ENCODE data around the gene GANC.

Gene GANC

DNA sequence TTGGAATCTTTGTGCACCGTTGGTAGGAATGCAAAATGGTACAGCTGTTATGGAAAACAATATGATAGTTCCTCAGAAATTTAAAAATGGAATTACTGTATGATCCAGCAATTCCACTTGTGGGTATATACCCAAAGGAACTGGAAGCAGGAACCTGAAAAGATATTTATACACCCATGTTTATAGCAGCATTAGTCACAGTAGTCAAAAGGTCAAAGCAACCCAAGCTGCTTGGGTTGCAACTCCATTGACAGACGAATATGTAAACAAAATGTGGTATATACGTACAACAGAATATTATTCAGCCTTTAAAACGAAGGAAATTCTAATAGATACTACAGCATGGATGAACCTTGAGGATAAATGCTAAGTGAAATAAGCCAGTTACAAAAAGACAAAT is 51.3 kb downstream of the GANC start:
- no peaks in the 10 kb centered on the region for H3K9me3 ChIP-seq (ENCODE audit: insufficient read depth, low read length, severe bottlenecking)
- H4K20me1 ChIP-seq (ENCODE audit: insufficient read depth, low read length) = no peaks in the 10 kb centered on the region
- H3K36me3 ChIP-seq (ENCODE audit: insufficient read depth, low read length) = no peaks in the 10 kb centered on the region
- no peaks in the 10 kb centered on the region for H3K27me3 ChIP-seq (ENCODE audit: insufficient read depth, low read length, poor library complexity)
- no peak overlapping the region for H3K27ac ChIP-seq (ENCODE audit: low read length)
- H3K4me1 ChIP-seq (ENCODE audit: insufficient read depth, low read length) = no peaks in the 10 kb centered on the region
- no peaks in the 10 kb centered on the region for H3K79me2 ChIP-seq (ENCODE audit: insufficient read depth, low read length)
- no peak overlapping the region for H2AFZ ChIP-seq (ENCODE audit: low read depth, low read length)
- no peak for ATAC-seq (ENCODE audit: insufficient read depth, low read depth)
- DNase-seq = no peak
- no peak overlapping the region for H3K4me2 ChIP-seq (ENCODE audit: insufficient read depth, low read length)
- no peak overlapping the region for H3K9ac ChIP-seq (ENCODE audit: low read depth, low read length)
- no peak overlapping the region for H3K4me3 ChIP-seq (ENCODE audit: low read depth in 1 of 2, low read length in 2 of 2)
- TF ChIP-seq, protein P1, sequence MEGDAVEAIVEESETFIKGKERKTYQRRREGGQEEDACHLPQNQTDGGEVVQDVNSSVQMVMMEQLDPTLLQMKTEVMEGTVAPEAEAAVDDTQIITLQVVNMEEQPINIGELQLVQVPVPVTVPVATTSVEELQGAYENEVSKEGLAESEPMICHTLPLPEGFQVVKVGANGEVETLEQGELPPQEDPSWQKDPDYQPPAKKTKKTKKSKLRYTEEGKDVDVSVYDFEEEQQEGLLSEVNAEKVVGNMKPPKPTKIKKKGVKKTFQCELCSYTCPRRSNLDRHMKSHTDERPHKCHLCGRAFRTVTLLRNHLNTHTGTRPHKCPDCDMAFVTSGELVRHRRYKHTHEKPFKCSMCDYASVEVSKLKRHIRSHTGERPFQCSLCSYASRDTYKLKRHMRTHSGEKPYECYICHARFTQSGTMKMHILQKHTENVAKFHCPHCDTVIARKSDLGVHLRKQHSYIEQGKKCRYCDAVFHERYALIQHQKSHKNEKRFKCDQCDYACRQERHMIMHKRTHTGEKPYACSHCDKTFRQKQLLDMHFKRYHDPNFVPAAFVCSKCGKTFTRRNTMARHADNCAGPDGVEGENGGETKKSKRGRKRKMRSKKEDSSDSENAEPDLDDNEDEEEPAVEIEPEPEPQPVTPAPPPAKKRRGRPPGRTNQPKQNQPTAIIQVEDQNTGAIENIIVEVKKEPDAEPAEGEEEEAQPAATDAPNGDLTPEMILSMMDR (IDR thresholded peaks at IDR 0.05; ENCODE audit: borderline replicate concordance, extremely low read depth, low read length, poor library complexity, severe bottlenecking) = no peak
- TF ChIP-seq EZH2 (IDR thresholded peaks at IDR 0.05; ENCODE audit: borderline replicate concordance, low read depth, low read length, severe bottlenecking) = no peak

DNA sequence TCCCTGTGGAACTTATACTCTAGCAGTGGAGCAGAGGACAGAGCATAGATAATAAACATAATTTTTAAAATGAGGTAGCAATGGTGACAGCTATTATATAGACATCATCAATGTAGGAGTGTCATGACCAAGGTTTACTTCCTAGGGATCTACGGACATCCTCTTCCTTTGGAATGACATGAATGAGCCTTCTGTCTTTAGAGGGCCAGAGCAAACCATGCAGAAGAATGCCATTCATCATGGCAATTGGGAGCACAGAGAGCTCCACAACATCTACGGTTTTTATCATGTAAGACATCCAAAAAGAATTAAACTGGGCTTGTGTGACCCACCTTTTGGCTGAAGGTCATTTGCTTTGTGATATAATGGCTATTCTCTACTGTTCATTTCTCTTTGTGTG is 56.2 kb downstream of the GANC start:
- no peak for TF ChIP-seq EZH2 (IDR thresholded peaks at IDR 0.05; ENCODE audit: borderline replicate concordance, low read depth, low read length, severe bottlenecking)
- TF ChIP-seq, protein P1 (IDR thresholded peaks at IDR 0.05; ENCODE audit: borderline replicate concordance, extremely low read depth, low read length, poor library complexity, severe bottlenecking) = no peak
- H3K4me2 ChIP-seq (ENCODE audit: insufficient read depth, low read length) = no peak overlapping the region
- H4K20me1 ChIP-seq (ENCODE audit: insufficient read depth, low read length) = no peaks in the 10 kb centered on the region
- no peak overlapping the region for H3K4me3 ChIP-seq (ENCODE audit: low read depth in 1 of 2, low read length in 2 of 2)
- no peaks in the 10 kb centered on the region for H3K27me3 ChIP-seq (ENCODE audit: insufficient read depth, low read length, poor library complexity)
- H3K4me1 ChIP-seq (ENCODE audit: insufficient read depth, low read length) = no peaks in the 10 kb centered on the region
- H2AFZ ChIP-seq (ENCODE audit: low read depth, low read length) = no peak overlapping the region
- H3K27ac ChIP-seq (ENCODE audit: low read length) = no peak overlapping the region
- DNase-seq (no peak), ATAC-seq (ENCODE audit: insufficient read depth, low read depth) (no peak)
- H3K9ac ChIP-seq (ENCODE audit: low read depth, low read length) = no peak overlapping the region
- no peaks in the 10 kb centered on the region for H3K79me2 ChIP-seq (ENCODE audit: insufficient read depth, low read length)
- no peaks in the 10 kb centered on the region for H3K36me3 ChIP-seq (ENCODE audit: insufficient read depth, low read length)
- no peaks in the 10 kb centered on the region for H3K9me3 ChIP-seq (ENCODE audit: insufficient read depth, low read length, severe bottlenecking)

DNA sequence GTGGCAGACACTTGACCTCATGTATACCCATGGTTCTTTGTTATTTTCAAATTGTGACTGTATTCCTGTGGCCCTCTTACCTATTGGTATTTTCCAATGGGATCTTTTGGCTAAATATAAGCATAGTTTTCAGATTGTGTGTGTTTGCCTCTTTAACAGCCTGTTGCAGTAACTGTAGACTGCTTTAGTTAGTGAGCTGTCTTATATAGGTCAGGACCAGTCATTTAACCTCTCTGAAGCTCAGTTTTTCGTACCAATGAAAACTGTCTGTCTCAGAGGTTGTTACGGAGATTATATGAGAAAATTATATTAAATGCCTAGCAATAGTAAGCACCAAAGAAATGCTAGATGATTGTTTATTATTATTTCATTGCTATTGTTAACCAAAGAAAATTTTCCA is 57.0 kb downstream of the GANC start:
- H3K27ac ChIP-seq (ENCODE audit: low read length) = no peak overlapping the region
- H3K4me2 ChIP-seq (ENCODE audit: insufficient read depth, low read length) = no peak overlapping the region
- no peaks in the 10 kb centered on the region for H3K9me3 ChIP-seq (ENCODE audit: insufficient read depth, low read length, severe bottlenecking)
- TF ChIP-seq, protein P1 (IDR thresholded peaks at IDR 0.05; ENCODE audit: borderline replicate concordance, extremely low read depth, low read length, poor library complexity, severe bottlenecking) = no peak
- no peak for TF ChIP-seq EZH2 (IDR thresholded peaks at IDR 0.05; ENCODE audit: borderline replicate concordance, low read depth, low read length, severe bottlenecking)
- H3K4me1 ChIP-seq (ENCODE audit: insufficient read depth, low read length) = no peaks in the 10 kb centered on the region
- no peaks in the 10 kb centered on the region for H4K20me1 ChIP-seq (ENCODE audit: insufficient read depth, low read length)
- DNase-seq (no peak), ATAC-seq (ENCODE audit: insufficient read depth, low read depth) (no peak)
- H3K27me3 ChIP-seq (ENCODE audit: insufficient read depth, low read length, poor library complexity) = no peaks in the 10 kb centered on the region
- no peak overlapping the region for H3K4me3 ChIP-seq (ENCODE audit: low read depth in 1 of 2, low read length in 2 of 2)
- H2AFZ ChIP-seq (ENCODE audit: low read depth, low read length) = no peak overlapping the region
- no peaks in the 10 kb centered on the region for H3K79me2 ChIP-seq (ENCODE audit: insufficient read depth, low read length)
- no peak overlapping the region for H3K9ac ChIP-seq (ENCODE audit: low read depth, low read length)
- H3K36me3 ChIP-seq (ENCODE audit: insufficient read depth, low read length) = peaks cover 2% of the 10 kb centered on the region; the same call in 1 of the 2 replicates

DNA sequence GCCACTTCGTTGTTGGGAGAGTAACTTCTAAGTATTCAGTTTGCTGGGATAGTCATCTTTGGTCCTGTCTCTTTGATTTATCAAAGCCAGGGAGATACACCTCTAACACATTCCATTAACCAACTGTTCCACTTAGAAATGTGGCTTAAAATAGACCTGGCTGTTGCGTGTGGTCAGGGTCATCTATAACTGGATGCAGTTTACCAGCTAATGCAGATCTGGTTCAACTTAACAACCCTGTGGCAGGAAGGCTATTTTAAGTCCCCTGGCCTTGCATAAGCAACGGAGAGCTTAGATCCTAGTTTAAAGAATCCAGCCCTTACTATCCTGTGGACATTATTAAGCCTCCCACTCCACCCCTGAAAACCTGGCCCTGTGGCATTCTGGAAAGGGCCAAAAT is 58.2 kb downstream of the GANC start:
- no peaks in the 10 kb centered on the region for H3K79me2 ChIP-seq (ENCODE audit: insufficient read depth, low read length)

More for the DNA sequence above, 58.2 kb downstream of the GANC start:
- ATAC-seq (ENCODE audit: insufficient read depth, low read depth) = no peak
- Histone ChIP-seq H3K9me3 (ENCODE audit: insufficient read depth, low read length, severe bottlenecking) (no peaks in the 10 kb centered on the region), H3K27me3 (ENCODE audit: insufficient read depth, low read length, poor library complexity) (no peaks in the 10 kb centered on the region), H3K9ac (ENCODE audit: low read depth, low read length) (no peak overlapping the region), H3K4me1 (ENCODE audit: insufficient read depth, low read length) (no peaks in the 10 kb centered on the region), H4K20me1 (ENCODE audit: insufficient read depth, low read length) (no peaks in the 10 kb centered on the region), H3K27ac (ENCODE audit: low read length) (no peak overlapping the region), H2AFZ (ENCODE audit: low read depth, low read length) (no peak overlapping the region), H3K36me3 (ENCODE audit: insufficient read depth, low read length) (peaks cover 3% of the 10 kb centered on the region; the same call in 1 of the 2 replicates), H3K4me2 (ENCODE audit: insufficient read depth, low read length) (no peak overlapping the region), H3K4me3 (ENCODE audit: low read depth in 1 of 2, low read length in 2 of 2) (no peak overlapping the region)
- no peak for DNase-seq
- TF ChIP-seq, protein P1 (IDR thresholded peaks at IDR 0.05; ENCODE audit: borderline replicate concordance, extremely low read depth, low read length, poor library complexity, severe bottlenecking) = no peak
- TF ChIP-seq EZH2 (IDR thresholded peaks at IDR 0.05; ENCODE audit: borderline replicate concordance, low read depth, low read length, severe bottlenecking) = no peak

Measured in DND-41 (cell line).